Activated B cell treated with CpG ODN at 0.5 μM for 24 hours (primary cell): ENCODE data around the gene FERMT3. TPM values are rescaled to one million over a fixed set of nuclear protein-coding genes. Genes with fewer than 3 reads are reported as not detected.

Experiments
- ATAC-seq: fragments of 200-7000 bp; cut with Tn5 transposase; one replicate; pipeline ENCODE4 v1.10.0; 2021; ENCODE audit warnings: low read depth, mild to moderate bottlenecking, moderate library complexity
- CTCF ChIA-PET: fragments of 350-600 bp; sonication (Branson Sonifier 250); formaldehyde crosslinking; loops from one replicate; lab custom pipeline; 2021; ENCODE audit warnings: antibody characterized with exemption; lab: Charles Lee
- POLR2A ChIA-PET: fragments of 350-600 bp; sonication (Branson Sonifier 250); formaldehyde crosslinking; loops from one replicate; lab custom pipeline; 2021; ENCODE audit warnings: antibody characterized with exemption; lab: Charles Lee
- DNase-seq: peaks from one replicate; pipeline ENCODE4 v3.0.0; 2022
- H3K27ac Mint-ChIP-seq: one replicate; pipeline ENCODE4 v1.8.0; 2020; ENCODE audit warnings: mixed read lengths
- H3K27me3 Mint-ChIP-seq: one replicate; pipeline ENCODE4 v1.8.0; 2021; ENCODE audit warnings: mixed read lengths
- H3K36me3 Mint-ChIP-seq: one replicate; pipeline ENCODE4 v1.8.0; 2021; ENCODE audit warnings: low read depth, mixed read lengths
- H3K4me1 Mint-ChIP-seq: one replicate; pipeline ENCODE4 v1.8.0; 2021; ENCODE audit warnings: mixed read lengths
- H3K4me3 Mint-ChIP-seq: one replicate; pipeline ENCODE4 v1.8.0; 2020; ENCODE audit warnings: mild to moderate bottlenecking, mixed read lengths
- H3K9me3 Mint-ChIP-seq: one replicate; pipeline ENCODE4 v1.8.0; 2020; ENCODE audit warnings: mixed read lengths
- CTCF ChIP-seq: fragments of 200-600 bp; IDR thresholded peaks from one replicate; pipeline ENCODE4 v1.8.0; 2022; ENCODE audit warnings: antibody characterized with exemption, mild to moderate bottlenecking
- intact Hi-C: fragments of 100-400 bp; cut with micrococcal nuclease; formaldehyde crosslinking; loops from one replicate; pipeline ENCODE4 v1.15.1; 2024
- total RNA-seq: library from RNA; stranded (reverse); gene quantifications from 2 replicates; pipeline ENCODE4 v1.2.3, GENCODE V29; 2022

Gene FERMT3
- total RNA-seq, 1 donor from 2014 or later: 169 TPM

GRCh38 chr11:64219354-64219684 lies 12.8 kb downstream of the FERMT3 start:
- POLR2A ChIA-PET: interaction anchor here (0.9 to 6.3 kb wide), 3 partner anchors 8 to 52 kb away, joined by 3 to 37 read pairs (median 6); partner anchors contain the start of gene FERMT3

DNA sequence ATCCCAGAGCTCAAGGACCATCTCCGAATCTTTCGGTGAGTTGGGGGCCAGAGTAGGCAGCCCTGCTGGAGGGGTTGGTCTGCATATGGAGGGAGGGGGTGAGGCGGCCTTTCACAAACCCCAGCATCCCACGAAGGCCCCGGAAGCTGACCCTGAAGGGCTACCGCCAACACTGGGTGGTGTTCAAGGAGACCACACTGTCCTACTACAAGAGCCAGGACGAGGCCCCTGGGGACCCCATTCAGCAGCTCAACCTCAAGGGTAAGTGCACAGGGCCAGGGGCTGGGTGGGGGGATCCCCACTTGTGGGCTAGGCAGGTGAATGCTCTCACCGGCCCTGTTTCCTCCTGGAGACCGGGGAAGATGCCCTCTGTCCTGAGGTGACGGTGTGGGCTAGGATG lies 13.2 kb downstream of the FERMT3 start:
- POLR2A ChIA-PET: interaction anchor here (0.9 to 6.3 kb wide), 2 partner anchors 14 to 51 kb away, joined by 3 to 37 read pairs; partner anchors contain the start of gene FERMT3
- DNase-seq (no peak), ATAC-seq (no peak)
- no peak overlapping the region for H3K27ac Mint-ChIP-seq
- no peak for TF ChIP-seq CTCF
- peaks cover 56% of the 10 kb centered on the region for H3K36me3 Mint-ChIP-seq
- H3K27me3 Mint-ChIP-seq: no peaks in the 10 kb centered on the region
- no peak overlapping the region for H3K4me3 Mint-ChIP-seq
- CTCF ChIA-PET: no interaction called here
- no peaks in the 10 kb centered on the region for H3K9me3 Mint-ChIP-seq
- H3K4me1 Mint-ChIP-seq: peaks cover 17% of the 10 kb centered on the region
- intact Hi-C loops: no loop called here

More at GRCh38 chr11:64219354-64219684, 12.8 kb downstream of the FERMT3 start:
- CTCF ChIA-PET: no interaction called here
- DNase-seq (no peak), ATAC-seq (no peak)
- Mint-ChIP-seq H3K36me3 (peaks cover 59% of the 10 kb centered on the region), H3K4me3 (no peak overlapping the region), H3K27me3 (no peaks in the 10 kb centered on the region), H3K4me1 (peaks cover 18% of the 10 kb centered on the region), H3K27ac (no peak overlapping the region), H3K9me3 (no peaks in the 10 kb centered on the region)
- intact Hi-C loops: no loop called here
- no peak for TF ChIP-seq CTCF

- ChIA-PET POLR2A (no interaction called here), CTCF (no interaction called here)
- no peaks in the 10 kb centered on the region for H3K27me3 Mint-ChIP-seq
- H3K4me1 Mint-ChIP-seq: peaks cover 17% of the 10 kb centered on the region
- no peak overlapping the region for H3K27ac Mint-ChIP-seq
- ATAC-seq: no peak
- no peak for DNase-seq
- intact Hi-C loops: no loop called here
- H3K9me3 Mint-ChIP-seq: no peaks in the 10 kb centered on the region
- TF ChIP-seq CTCF: no peak
- H3K4me3 Mint-ChIP-seq: no peak overlapping the region
- peaks cover 51% of the 10 kb centered on the region for H3K36me3 Mint-ChIP-seq
Measured at GRCh38 chr11:64220271-64220670, 13.8 kb downstream of the FERMT3 start.

DNA sequence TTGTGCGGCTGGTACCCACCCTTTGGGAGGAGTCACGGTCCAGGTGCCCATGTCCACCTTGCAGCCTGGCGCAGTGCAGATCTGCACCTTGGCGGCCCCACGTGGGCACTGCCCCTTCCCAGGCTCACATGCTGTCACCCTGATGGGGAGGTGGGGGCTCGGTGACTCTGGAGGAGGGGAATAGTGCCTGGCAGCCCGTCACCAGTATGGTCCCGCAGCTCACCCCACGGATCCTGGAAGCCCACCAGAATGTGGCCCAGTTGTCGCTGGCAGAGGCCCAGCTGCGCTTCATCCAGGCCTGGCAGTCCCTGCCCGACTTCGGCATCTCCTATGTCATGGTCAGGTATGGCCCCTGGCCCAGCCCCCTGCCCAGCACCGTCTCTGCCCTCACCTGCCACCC lies 14.3 kb downstream of the FERMT3 start:
- no peaks in the 10 kb centered on the region for H3K27me3 Mint-ChIP-seq
- no peak for DNase-seq
- no peak overlapping the region for H3K27ac Mint-ChIP-seq
- peaks cover 47% of the 10 kb centered on the region for H3K36me3 Mint-ChIP-seq
- ATAC-seq: no peak
- no peak overlapping the region for H3K4me3 Mint-ChIP-seq
- H3K4me1 Mint-ChIP-seq: peaks cover 14% of the 10 kb centered on the region
- intact Hi-C loops: no loop called here
- POLR2A ChIA-PET: no interaction called here
- no peaks in the 10 kb centered on the region for H3K9me3 Mint-ChIP-seq
- CTCF ChIA-PET: interaction anchor here (1.4 kb wide), 1 partner anchor 16 kb away, joined by 5 read pairs; no protein-coding TSS in a partner anchor
- TF ChIP-seq CTCF: no peak

GRCh38 chr11:64222651-64223000 lies 16.1 kb downstream of the FERMT3 start:
- no peak for ATAC-seq
- no peak overlapping the region for H3K27ac Mint-ChIP-seq
- H3K36me3 Mint-ChIP-seq: peaks cover 42% of the 10 kb centered on the region
- no peaks in the 10 kb centered on the region for H3K9me3 Mint-ChIP-seq
- no peaks in the 10 kb centered on the region for H3K27me3 Mint-ChIP-seq
- CTCF ChIA-PET: no interaction called here
- no peak overlapping the region for H3K4me3 Mint-ChIP-seq
- POLR2A ChIA-PET: interaction anchor here (0.7 to 12.7 kb wide), 4 partner anchors 14 to 1435 kb away, joined by 3 to 191 read pairs (median 4); partner anchors contain the start of genes FERMT3, FKBP2 and TMEM179B
- intact Hi-C loops: no loop called here
- DNase-seq: no peak
- H3K4me1 Mint-ChIP-seq: peaks cover 21% of the 10 kb centered on the region
- TF ChIP-seq CTCF: no peak
